Measurements from ENCODE around the gene ARHGAP8. TPM values are rescaled to one million over a fixed set of nuclear protein-coding genes. Genes with fewer than 3 reads are reported as not detected.

ARHGAP8 gene
- total and polyA plus RNA-seq, 8 donors = 7.8 to 63.6 (median 11.3) TPM

DNA sequence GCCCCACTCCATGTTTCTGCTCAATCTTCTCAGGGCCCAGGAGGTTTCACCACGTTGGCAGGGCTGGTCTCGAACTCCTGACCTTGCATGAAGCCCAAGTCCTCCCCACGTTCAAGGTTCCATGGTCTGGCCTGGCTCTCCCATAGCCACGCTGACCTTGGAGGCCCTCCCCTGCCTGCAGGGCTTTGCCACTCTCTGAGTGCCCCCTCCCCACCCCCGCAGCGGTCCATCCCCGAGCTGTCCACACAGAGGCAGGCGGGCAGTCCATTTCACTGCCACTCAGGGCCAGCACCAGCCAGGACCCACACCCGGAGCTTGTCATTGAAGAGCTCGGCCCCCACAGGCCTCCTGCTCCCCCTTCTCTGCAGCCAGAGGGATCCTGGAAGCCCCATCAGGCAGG, 30.7 kb downstream of the ARHGAP8 start:
- Histone ChIP-seq H3K4me3 (no peak overlapping the region), H3K9me3 (no peaks in the 10 kb centered on the region), H3K27me3 (peaks cover 0 to 8% (median 0%) of the 10 kb centered on the region in 3 donors), H3K36me3 (peaks cover 0 to 8% (median 0%) of the 10 kb centered on the region in 4 donors), H3K27ac (no peak overlapping the region), H3K4me1 (peaks cover 0 to 7% (median 0%) of the 10 kb centered on the region in 4 donors)
- WGBS, 5 donors = 65 to 66% (median 66%) methylated on average over 8 to 10 of the region's 10 CpGs
- intact Hi-C loops (cut with DNase I; ENCODE audit: low total_unique reads) = no loop called here
- TF ChIP-seq POLR2AphosphoS5 (IDR thresholded peaks at IDR 0.05) (no peak), EP300 (IDR thresholded peaks at IDR 0.05) (no peak), POLR2A (IDR thresholded peaks at IDR 0.05) (no peak)
- TF ChIP-seq, protein P1, sequence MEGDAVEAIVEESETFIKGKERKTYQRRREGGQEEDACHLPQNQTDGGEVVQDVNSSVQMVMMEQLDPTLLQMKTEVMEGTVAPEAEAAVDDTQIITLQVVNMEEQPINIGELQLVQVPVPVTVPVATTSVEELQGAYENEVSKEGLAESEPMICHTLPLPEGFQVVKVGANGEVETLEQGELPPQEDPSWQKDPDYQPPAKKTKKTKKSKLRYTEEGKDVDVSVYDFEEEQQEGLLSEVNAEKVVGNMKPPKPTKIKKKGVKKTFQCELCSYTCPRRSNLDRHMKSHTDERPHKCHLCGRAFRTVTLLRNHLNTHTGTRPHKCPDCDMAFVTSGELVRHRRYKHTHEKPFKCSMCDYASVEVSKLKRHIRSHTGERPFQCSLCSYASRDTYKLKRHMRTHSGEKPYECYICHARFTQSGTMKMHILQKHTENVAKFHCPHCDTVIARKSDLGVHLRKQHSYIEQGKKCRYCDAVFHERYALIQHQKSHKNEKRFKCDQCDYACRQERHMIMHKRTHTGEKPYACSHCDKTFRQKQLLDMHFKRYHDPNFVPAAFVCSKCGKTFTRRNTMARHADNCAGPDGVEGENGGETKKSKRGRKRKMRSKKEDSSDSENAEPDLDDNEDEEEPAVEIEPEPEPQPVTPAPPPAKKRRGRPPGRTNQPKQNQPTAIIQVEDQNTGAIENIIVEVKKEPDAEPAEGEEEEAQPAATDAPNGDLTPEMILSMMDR (IDR thresholded peaks at IDR 0.05) = no peak
- DNase-seq = no peak

DNA sequence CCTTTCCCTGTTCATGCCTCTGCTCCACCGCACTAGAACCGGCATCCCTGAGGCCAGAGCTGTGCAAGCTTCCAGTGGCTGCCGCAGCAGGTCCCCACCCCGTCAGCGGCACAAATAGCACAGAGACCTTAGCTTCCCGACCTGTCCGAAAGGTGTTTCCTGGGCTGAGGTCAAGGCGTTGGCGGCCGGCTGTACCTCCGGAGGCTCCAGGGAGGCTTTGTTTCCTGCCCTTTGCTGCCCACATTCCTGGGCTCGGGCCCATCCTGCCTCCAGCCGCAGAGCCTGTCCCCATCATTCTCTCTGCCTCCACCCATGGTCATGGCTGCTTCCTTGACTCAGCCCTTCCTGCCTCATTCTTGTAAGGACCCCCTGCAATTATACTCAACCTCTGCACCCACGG, 31.2 kb downstream of the ARHGAP8 start:
- Histone ChIP-seq H3K36me3 (peaks cover 0 to 8% (median 0%) of the 10 kb centered on the region in 4 donors), H3K4me3 (no peak overlapping the region), H3K9me3 (no peaks in the 10 kb centered on the region), H3K4me1 (peaks cover 0 to 7% (median 0%) of the 10 kb centered on the region in 4 donors), H3K27ac (no peak overlapping the region), H3K27me3 (peaks cover 0 to 8% (median 0%) of the 10 kb centered on the region in 3 donors)
- WGBS, 5 donors = 41 to 52% (median 48%) methylated on average over 12 to 14 of the region's 14 CpGs
- intact Hi-C loops (cut with DNase I; ENCODE audit: low total_unique reads) = no loop called here
- TF ChIP-seq, protein P1 (IDR thresholded peaks at IDR 0.05) = no peak
- no peak for TF ChIP-seq POLR2AphosphoS5 (IDR thresholded peaks at IDR 0.05)
- TF ChIP-seq EP300 (IDR thresholded peaks at IDR 0.05) = no peak
- no peak for TF ChIP-seq POLR2A (IDR thresholded peaks at IDR 0.05)
- DNase-seq = no peak

DNA sequence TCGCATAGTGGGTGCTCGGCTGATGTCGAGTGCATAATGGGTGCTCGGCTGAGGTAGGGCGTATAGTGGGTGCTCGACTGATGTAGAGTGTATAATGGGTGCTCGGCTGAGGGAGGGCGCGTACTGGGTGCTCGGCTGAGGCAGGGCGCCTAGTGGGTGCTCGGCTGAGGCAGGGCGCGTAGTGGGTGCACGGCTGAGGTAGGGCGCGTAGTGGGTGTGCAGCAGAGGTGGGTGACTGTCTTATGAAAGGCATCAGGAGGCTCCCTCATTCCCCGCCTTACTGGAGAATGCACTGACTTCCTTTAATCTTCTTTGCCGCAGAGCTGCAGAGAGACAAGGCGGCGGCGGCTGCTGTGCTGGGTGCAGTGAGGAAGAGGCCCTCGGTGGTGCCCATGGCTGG, 33.8 kb downstream of the ARHGAP8 start:
- peaks cover 0 to 8% (median 0%) of the 10 kb centered on the region in 3 donors for H3K27me3 ChIP-seq
- no peak overlapping the region for H3K4me3 ChIP-seq
- no peak overlapping the region for H3K27ac ChIP-seq
- peaks cover 0 to 8% (median 0%) of the 10 kb centered on the region in 4 donors for H3K36me3 ChIP-seq
- H3K9me3 ChIP-seq = no peaks in the 10 kb centered on the region
- WGBS, 5 donors = 88 to 92% (median 91%) methylated on average over 21 to 23 of the region's 23 CpGs
- peaks cover 0 to 7% (median 0%) of the 10 kb centered on the region in 4 donors for H3K4me1 ChIP-seq
- intact Hi-C loops (cut with DNase I; ENCODE audit: low total_unique reads) = no loop called here
- no peak for DNase-seq
- TF ChIP-seq, protein P1 (IDR thresholded peaks at IDR 0.05) = no peak
- TF ChIP-seq EP300 (IDR thresholded peaks at IDR 0.05) (no peak), POLR2A (IDR thresholded peaks at IDR 0.05) (no peak), POLR2AphosphoS5 (IDR thresholded peaks at IDR 0.05) (no peak)

DNA sequence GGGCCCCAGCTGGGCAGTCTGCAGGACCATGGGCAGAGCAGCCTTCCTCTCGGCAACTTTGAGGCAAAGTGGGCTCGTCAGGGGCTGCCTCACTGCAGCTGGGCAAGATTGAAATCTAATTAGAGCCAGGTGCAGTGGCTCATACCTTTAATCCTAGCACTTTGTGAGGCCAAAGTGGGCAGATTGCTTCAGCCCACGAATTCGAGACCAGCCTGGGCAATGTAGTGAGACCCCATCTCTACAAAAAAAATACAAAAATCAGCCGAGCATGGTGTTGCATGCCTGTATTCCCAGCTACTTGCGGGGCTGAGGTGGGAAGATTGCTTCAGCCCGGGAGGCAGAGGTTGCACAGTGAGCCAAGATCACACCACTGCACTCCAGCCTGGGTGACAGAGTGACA, 34.2 kb downstream of the ARHGAP8 start:
- H3K27ac ChIP-seq = no peak overlapping the region
- no peak for DNase-seq
- no peak overlapping the region for H3K4me3 ChIP-seq
- TF ChIP-seq, protein P1 (IDR thresholded peaks at IDR 0.05) = no peak
- H3K4me1 ChIP-seq = peaks cover 0 to 7% (median 0%) of the 10 kb centered on the region in 4 donors
- WGBS, 5 donors = 78 to 87% (median 85%) methylated on average over 7 of the region's 7 CpGs
- peaks cover 0 to 8% (median 0%) of the 10 kb centered on the region in 3 donors for H3K27me3 ChIP-seq
- H3K36me3 ChIP-seq = peaks cover 0 to 8% (median 0%) of the 10 kb centered on the region in 4 donors
- intact Hi-C loops (cut with DNase I; ENCODE audit: low total_unique reads) = no loop called here
- H3K9me3 ChIP-seq = no peaks in the 10 kb centered on the region
